GM12873 (cell line): Measurements from ENCODE around the gene DSC1.

Experiments used
- TF ChIP-seq, protein P1 (sequence below): IDR thresholded peaks from 2 replicates; pipeline ENCODE4 v1.5.1; 2012; ENCODE audit warnings: low read depth, mild to moderate bottlenecking, moderate library complexity, low read length, control low read depth; ENCODE audit not compliant: insufficient read depth; ENCODE audit errors: missing control alignments

The DSC1 gene

DNA sequence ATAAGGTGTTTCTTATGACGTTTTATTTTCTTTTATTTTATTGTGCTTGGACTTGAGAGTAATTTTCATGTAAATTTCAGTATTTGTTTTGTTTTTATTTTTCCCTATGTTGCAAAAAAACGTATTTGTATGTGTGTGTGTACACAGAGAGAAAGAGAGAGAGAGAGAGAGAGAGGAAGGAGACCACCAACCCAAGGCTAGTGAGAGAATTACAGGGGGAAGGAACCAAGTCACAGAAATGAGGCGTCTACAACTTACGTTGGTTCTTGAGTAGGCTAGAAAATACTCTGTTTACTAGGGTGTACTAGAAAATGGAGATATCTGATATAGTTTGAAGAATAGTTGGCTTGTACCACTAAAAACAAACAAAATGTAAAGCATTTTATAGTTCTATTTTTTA is 7.7 kb upstream of the DSC1 start:
- TF ChIP-seq, protein P1, sequence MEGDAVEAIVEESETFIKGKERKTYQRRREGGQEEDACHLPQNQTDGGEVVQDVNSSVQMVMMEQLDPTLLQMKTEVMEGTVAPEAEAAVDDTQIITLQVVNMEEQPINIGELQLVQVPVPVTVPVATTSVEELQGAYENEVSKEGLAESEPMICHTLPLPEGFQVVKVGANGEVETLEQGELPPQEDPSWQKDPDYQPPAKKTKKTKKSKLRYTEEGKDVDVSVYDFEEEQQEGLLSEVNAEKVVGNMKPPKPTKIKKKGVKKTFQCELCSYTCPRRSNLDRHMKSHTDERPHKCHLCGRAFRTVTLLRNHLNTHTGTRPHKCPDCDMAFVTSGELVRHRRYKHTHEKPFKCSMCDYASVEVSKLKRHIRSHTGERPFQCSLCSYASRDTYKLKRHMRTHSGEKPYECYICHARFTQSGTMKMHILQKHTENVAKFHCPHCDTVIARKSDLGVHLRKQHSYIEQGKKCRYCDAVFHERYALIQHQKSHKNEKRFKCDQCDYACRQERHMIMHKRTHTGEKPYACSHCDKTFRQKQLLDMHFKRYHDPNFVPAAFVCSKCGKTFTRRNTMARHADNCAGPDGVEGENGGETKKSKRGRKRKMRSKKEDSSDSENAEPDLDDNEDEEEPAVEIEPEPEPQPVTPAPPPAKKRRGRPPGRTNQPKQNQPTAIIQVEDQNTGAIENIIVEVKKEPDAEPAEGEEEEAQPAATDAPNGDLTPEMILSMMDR, result no peak

DNA sequence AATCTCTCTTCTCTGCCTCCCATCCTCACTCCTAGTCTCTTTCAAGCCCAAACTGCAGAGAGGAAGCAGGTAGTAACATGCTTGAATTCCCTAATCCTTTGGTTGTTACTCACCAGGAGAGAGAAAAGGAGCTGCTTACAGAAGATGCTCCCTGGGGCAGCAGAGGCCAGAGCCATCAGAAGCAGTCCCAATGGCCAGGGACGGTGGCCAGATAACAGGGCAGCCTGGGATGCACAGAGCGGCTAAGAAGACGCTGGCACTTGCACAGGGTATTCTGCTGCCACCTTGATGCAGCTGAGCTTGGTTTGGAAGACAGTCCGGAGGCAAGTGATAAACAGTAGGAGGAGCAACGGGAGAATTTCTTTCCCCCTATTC is 250 bp downstream of the DSC1 start:
- TF ChIP-seq, protein P1, result no peak

DNA sequence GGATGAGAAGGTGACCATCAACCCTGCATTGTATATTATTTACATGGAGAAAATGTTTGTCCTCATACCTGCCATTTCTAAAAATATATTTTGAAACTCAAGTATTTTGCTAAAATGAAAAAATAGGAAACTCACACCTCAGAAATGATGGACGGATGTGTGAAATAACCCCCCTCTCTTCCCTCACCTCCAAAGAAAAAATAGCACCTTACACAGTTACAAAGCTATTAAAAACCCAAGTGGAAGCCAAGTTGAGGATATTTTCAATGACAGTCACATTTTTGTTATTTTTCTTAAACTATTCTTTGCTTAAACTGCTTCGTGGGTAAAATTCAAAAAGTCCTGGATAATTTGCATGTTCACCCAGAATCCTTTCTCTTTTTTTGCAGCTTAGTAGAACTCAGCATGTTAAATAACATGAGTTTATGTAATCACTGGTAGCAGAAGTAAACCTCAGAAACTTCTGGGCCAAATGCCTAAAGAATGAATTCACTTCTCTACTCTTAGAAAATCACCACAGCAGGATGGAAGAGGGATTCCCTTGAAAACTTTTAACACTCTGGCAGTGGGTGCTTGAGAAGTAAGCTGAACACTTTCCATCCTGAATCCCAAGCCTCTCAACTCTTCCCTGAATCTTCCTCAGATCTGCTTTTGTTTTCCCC is 768 bp downstream of the DSC1 start:
- TF ChIP-seq, protein P1, result no peak

DNA sequence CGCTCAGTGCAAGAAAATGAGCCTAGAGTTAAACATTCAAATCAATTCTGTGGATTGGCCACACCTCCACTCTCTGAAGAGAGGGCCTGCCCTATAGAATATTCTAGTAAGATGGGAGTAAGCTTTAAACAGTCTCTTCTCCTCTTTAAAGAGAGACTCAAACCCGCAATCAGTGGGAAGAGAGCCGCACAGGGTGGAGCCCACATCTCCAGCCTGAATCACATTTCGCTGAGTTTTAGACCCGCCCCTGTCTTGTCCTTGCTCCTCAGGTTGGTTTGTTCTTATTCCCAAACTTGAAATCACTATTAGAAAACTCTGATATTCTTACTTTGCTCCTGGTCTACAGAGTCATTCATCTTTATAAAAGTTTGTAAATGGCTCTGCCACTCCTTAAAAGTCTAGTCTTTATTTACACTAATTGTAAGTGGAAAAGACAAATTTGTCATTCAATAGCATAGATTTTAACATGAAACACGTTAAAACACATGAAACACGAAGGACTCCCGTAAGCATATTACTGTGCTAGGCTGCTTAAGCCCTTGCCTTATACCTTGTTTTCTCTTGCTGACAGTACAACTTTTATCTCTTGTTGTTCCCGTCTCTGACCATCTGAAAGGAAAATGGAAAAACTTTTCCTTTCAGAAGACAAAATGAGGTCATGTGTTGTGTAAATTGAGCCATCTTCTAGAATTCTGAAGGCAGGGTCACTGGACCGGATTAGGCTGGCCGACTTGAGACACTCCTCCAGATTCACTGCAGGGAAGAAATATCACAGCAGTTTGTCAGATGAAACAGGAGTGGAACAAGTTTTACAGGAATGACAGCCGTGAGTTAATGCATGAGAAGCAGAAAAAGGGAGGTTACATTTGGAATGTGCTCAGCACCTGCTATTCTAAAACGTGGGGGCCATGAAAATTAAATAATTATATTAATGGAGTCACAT is 5.6 kb downstream of the DSC1 start:
- TF ChIP-seq, protein P1, result no peak

DNA sequence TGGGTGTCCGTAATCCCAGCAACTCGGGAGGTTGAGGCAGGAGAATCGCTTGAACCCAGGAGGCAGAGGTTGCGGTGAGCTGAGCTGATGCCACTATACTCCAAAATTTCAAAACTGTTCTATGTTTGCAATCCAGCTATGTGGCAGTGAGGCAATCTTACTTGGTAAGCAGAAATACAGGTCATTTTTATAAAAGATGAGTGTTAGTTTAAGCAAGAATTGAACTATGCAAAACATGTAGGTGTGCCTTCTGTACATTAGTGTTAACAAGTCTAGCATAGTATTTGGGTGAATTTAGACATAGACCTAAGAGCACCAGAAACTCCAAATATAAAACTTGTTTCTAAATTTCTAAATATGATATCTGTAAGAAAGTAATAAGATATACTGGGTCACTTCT is 7.2 kb downstream of the DSC1 start:
- TF ChIP-seq, protein P1, result no peak

DNA sequence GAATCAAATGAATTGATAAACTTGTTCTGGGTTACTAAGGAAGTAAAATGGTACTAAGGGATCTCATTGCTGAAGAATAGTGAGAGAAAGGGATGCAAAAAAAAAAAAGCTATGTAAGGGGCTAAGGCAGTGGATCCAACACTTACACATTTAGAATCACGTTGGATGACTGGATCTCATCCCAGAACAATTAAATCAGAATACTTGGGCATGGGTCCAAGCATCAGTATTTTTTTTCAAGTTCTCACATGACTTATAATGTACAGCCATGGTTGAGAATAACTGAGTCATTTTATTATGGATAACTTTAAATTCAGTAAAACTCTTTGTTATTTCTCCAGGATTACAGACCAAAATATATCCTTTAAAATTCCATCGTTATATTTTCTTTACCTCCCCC is 8.5 kb downstream of the DSC1 start:
- TF ChIP-seq, protein P1, result no peak

DNA sequence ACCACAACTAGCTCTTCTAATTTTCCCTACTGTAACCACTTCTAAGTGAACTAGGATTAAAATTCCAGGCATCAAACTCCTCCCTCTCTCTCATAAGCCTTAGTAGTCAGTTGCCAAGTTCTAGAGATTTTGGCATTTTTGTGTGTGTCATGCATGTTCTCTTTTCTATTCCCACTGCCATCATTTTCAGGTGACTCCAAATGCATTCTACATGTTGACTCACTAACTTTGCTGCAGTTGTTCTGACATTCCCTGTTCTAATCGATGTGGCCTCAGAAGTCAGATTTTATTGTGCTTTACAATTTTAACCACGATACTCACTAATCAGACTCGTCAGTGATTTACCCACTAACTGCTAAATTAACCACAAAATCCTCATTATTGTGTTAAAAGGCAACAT is 13.3 kb downstream of the DSC1 start:
- TF ChIP-seq, protein P1, result no peak
